GM12801 (cell line): Measurements from ENCODE around the gene EPHB3.

Experiments used
- CTCF ChIP-seq: IDR thresholded peaks from one replicate; pipeline ENCODE4 v1.5.1; 2011; ENCODE audit warnings: control low read depth; ENCODE audit not compliant: insufficient read length; ENCODE audit errors: extremely low read depth

Gene EPHB3

GRCh38 chr3:184566441-184567414 lies 5.1 kb downstream of the EPHB3 start:
- no peak for TF ChIP-seq CTCF

GRCh38 chr3:184567946-184568559 lies 6.5 kb downstream of the EPHB3 start:
- no peak for TF ChIP-seq CTCF

GRCh38 chr3:184568560-184568923 lies 7.0 kb downstream of the EPHB3 start:
- no peak for TF ChIP-seq CTCF

- no peak for TF ChIP-seq CTCF
Measured at GRCh38 chr3:184568924-184569829, 7.6 kb downstream of the EPHB3 start.

- TF ChIP-seq CTCF: no peak
Measured at GRCh38 chr3:184570035-184570434, 8.4 kb downstream of the EPHB3 start.

- no peak for TF ChIP-seq CTCF
Measured at GRCh38 chr3:184570489-184570888, 8.9 kb downstream of the EPHB3 start.
